ENCODE data around the gene SGMS1. TPM values are rescaled to one million over a fixed set of nuclear protein-coding genes. Genes with fewer than 3 reads are reported as not detected.

SGMS1 gene
- total RNA-seq, 4 donors from 2014 or later: 153 to 235 (median 186) TPM

DNA sequence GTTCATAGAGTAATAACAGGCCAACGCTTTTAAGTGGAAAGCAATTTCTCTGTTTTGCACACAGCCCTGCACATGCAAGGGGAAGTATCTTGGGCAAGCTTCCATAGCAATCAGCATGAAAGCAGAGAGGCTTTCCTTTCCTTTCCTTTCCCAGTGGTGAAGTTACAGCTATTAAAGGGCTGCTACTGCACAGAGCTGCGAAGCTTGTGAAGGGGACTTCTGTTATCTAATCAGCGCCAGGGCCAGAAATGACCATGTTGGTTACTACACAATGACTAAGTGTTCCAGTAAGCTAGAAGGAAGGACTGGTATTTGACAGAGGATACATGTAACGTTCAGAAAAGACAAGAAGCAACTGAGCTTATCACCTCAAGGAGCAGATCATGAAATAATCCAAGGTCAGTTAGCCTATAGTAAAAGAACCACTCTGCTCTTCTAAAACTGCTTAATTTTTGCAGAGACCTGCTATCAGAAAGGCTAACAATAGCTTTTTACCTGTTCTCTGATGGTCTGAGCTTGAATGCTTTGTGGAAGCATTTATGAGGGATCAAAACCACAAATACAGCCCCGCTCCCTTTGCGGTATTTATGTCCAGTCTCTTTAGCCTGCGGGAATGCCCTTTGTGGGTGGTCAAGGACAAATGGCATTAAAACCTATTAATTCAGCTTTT, 45.9 kb downstream of the SGMS1 start:
- TF ChIP-seq, protein P1, sequence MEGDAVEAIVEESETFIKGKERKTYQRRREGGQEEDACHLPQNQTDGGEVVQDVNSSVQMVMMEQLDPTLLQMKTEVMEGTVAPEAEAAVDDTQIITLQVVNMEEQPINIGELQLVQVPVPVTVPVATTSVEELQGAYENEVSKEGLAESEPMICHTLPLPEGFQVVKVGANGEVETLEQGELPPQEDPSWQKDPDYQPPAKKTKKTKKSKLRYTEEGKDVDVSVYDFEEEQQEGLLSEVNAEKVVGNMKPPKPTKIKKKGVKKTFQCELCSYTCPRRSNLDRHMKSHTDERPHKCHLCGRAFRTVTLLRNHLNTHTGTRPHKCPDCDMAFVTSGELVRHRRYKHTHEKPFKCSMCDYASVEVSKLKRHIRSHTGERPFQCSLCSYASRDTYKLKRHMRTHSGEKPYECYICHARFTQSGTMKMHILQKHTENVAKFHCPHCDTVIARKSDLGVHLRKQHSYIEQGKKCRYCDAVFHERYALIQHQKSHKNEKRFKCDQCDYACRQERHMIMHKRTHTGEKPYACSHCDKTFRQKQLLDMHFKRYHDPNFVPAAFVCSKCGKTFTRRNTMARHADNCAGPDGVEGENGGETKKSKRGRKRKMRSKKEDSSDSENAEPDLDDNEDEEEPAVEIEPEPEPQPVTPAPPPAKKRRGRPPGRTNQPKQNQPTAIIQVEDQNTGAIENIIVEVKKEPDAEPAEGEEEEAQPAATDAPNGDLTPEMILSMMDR (IDR thresholded peaks at IDR 0.05): no peak
- no peak for TF ChIP-seq POLR2A (IDR thresholded peaks at IDR 0.05)
- intact Hi-C loops (cut with DNase I; ENCODE audit: low total_unique reads): no loop called here
- H3K4me3 ChIP-seq (ENCODE audit: low read depth, poor library complexity, severe bottlenecking): no peak overlapping the region
- no peak for DNase-seq (ENCODE audit: low spot score in 2 of 2)
- 63 to 74% methylated on average over 7 of the region's 7 CpGs for WGBS, 2 donors

DNA sequence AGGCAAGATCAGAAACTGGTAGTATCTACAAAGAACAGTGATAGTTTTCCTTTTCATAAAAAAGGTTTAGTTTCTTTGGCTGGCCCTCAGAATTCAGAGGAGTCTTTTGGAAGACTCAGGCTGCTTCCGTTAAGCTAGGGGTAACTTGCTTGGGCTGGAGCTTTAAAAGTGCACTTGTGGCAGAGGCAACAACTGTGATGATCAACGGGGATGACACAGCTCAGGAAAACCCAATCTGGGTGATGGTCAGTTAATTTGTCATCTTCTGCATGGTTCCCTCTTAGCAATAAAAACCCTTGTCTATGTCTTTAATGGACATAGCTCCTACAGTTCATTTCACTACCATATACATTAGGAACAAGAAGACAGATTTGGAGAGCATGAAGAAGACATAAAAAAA, 46.7 kb downstream of the SGMS1 start:
- no peak overlapping the region for H3K4me3 ChIP-seq (ENCODE audit: low read depth, poor library complexity, severe bottlenecking)
- TF ChIP-seq, protein P1 (IDR thresholded peaks at IDR 0.05): no peak
- no peak for TF ChIP-seq POLR2A (IDR thresholded peaks at IDR 0.05)
- intact Hi-C loops (cut with DNase I; ENCODE audit: low total_unique reads): no loop called here
- 79 to 89% methylated on average over 2 of the region's 2 CpGs for WGBS, 2 donors
- DNase-seq (ENCODE audit: low spot score in 2 of 2): no peak

DNA sequence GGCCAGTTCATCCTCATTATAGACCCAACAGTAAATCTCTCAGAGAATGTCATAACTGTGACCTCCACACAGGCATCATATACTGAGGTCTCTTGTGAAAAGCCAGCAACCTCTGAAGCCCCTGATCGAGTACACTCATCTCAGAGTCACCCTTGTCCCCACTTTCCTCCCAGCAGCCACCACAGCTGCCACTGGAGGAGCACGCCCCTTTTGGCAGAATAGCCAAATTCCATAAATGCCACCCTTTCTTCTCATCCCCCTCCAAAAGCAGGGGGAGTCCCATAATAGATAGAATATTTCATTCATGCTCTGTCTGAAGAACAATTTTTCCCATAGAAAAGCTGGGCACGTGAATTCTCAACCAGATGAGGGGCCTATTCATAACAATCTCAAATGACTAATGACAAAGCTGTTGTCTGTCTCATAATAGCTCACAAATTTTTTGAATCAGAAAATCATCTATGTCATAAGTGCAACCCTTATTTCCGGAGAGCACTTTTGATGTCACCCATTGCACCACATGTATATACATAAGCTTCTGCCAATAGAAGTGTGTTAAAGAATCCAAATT, 47.4 kb downstream of the SGMS1 start:
- intact Hi-C loops (cut with DNase I; ENCODE audit: low total_unique reads): no loop called here
- H3K4me3 ChIP-seq (ENCODE audit: low read depth, poor library complexity, severe bottlenecking): no peak overlapping the region
- DNase-seq (ENCODE audit: low spot score in 2 of 2): no peak
- WGBS, 2 donors: 65 to 70% methylated on average over 4 of the region's 4 CpGs
- TF ChIP-seq, protein P1 (IDR thresholded peaks at IDR 0.05): no peak
- TF ChIP-seq POLR2A (IDR thresholded peaks at IDR 0.05): no peak

DNA sequence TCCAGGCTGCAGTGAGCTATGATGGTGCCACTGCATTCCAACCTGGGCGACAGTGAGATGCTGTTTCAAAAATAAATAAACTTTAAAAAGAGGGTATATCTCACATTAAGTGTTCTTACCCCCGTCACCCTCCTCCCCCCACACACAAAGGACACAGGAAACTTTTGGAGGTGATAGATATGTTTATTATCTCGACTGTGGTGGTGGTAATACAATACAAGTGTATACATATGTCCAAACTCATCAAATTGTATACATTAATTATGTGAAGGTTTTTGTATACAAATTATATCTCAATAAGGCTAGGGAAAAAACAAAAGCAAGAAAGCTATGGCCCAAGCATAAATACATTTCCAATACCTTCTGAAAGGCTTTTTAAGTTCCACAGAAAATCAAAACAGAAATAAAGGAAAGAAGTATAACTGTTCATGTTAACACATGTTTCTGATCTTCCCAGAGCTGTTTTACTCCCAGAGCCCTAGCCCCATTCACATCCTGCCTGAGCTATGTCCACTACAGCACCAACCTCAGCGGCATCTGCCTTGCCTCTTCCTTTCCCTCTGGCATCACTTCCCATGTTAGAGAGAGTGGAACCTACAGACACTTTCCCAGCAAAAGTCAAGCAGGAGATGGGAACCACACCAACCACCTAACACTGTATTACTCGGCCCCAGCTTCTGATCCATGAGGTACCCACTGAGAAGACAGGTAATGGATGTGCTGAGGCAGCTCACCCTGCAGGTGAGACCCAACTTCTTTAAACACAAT, 48.1 kb downstream of the SGMS1 start:
- no peak overlapping the region for H3K4me3 ChIP-seq (ENCODE audit: low read depth, poor library complexity, severe bottlenecking)
- WGBS, 2 donors: 79 to 89% methylated on average over 5 of the region's 5 CpGs
- no peak for DNase-seq (ENCODE audit: low spot score in 2 of 2)
- intact Hi-C loops (cut with DNase I; ENCODE audit: low total_unique reads): no loop called here
- TF ChIP-seq, protein P1 (IDR thresholded peaks at IDR 0.05): no peak
- no peak for TF ChIP-seq POLR2A (IDR thresholded peaks at IDR 0.05)

DNA sequence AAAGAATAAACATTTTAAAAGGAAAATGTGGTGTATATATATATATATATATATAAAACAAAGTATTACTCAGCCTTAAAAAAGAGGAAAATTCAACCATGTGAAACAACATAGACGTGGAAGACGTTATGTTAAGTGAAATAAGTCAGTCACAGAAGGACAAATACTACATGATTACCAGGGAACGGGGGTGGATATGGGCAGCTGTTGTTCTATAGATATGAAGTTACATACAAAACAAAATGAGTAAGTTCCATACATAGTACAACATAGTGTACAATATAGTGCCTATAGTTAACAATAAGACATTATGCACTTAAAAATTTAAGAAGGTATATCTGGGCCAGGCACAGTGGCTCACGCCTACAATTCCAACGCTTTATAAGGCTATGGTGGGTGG, 48.8 kb downstream of the SGMS1 start:
- no peak overlapping the region for H3K4me3 ChIP-seq (ENCODE audit: low read depth, poor library complexity, severe bottlenecking)
- WGBS, 2 donors: 94 to 98% methylated on average over 5 of the region's 5 CpGs
- DNase-seq (ENCODE audit: low spot score in 2 of 2): no peak
- TF ChIP-seq POLR2A (IDR thresholded peaks at IDR 0.05): no peak
- TF ChIP-seq, protein P1 (IDR thresholded peaks at IDR 0.05): no peak
- intact Hi-C loops (cut with DNase I; ENCODE audit: low total_unique reads): no loop called here
